ENCODE data around the gene FOXN1. TPM values are rescaled to one million over a fixed set of nuclear protein-coding genes. Genes with fewer than 3 reads are reported as not detected.
A peak's percentile ranks its signal among the peaks of the same experiment; 100 is the strongest.

FOXN1 gene
- total RNA-seq, 2 donors from 2014 or later, result not detected

GRCh38 chr17:28547096-28547622 is 41.0 kb downstream of the FOXN1 start:
- H3K36me3 ChIP-seq (ENCODE audit: control insufficient read depth, insufficient read depth, low read length), result no peaks in the 10 kb centered on the region
- Mint-ChIP-seq H3K4me3 (no peak overlapping the region), H3K27ac (no peak overlapping the region), H3K4me1 (peaks cover 25% of the 10 kb centered on the region), H3K9me3 (no peaks in the 10 kb centered on the region), H3K36me3 (ENCODE audit: low read depth) (peaks cover 6% of the 10 kb centered on the region), H3K27me3 (ENCODE audit: insufficient read depth) (no peaks in the 10 kb centered on the region)
- TF ChIP-seq CTCF (conservative IDR thresholded peaks at IDR 0.05), result no peak
- no peaks in the 10 kb centered on the region for H3K9me3 ChIP-seq (ENCODE audit: control insufficient read depth, low read length)
- H3K27me3 ChIP-seq (ENCODE audit: control insufficient read depth, insufficient read depth, low read length, poor library complexity, severe bottlenecking), result no peaks in the 10 kb centered on the region
- H3K4me3 ChIP-seq (ENCODE audit: low read length), result no peak overlapping the region
- H3K9ac ChIP-seq (ENCODE audit: extremely low read depth, low read length, poor library complexity, severe bottlenecking), result no peak overlapping the region
- no peak overlapping the region for H3K27ac ChIP-seq (ENCODE audit: low read depth, low read length)
- peaks cover 4% of the 10 kb centered on the region for H3K4me1 ChIP-seq (ENCODE audit: control insufficient read depth, insufficient read depth, low read length)
- DNase-seq, result no peak
- WGBS, 2 experiments (ENCODE audit: insufficient coverage in 1 of 2, insufficient read length in 1 of 2), result 93 to 99% methylated on average over 10 to 14 of the region's 14 CpGs

GRCh38 chr17:28547623-28548416 is 41.7 kb downstream of the FOXN1 start:
- Mint-ChIP-seq H3K27ac (no peak overlapping the region), H3K27me3 (ENCODE audit: insufficient read depth) (no peaks in the 10 kb centered on the region), H3K4me3 (no peak overlapping the region), H3K36me3 (ENCODE audit: low read depth) (peaks cover 6% of the 10 kb centered on the region), H3K9me3 (no peaks in the 10 kb centered on the region), H3K4me1 (peaks cover 27% of the 10 kb centered on the region)
- Histone ChIP-seq H3K27ac (ENCODE audit: low read depth, low read length) (no peak overlapping the region), H3K9ac (ENCODE audit: extremely low read depth, low read length, poor library complexity, severe bottlenecking) (no peak overlapping the region), H3K4me3 (ENCODE audit: low read length) (no peak overlapping the region), H3K27me3 (ENCODE audit: control insufficient read depth, insufficient read depth, low read length, poor library complexity, severe bottlenecking) (no peaks in the 10 kb centered on the region), H3K9me3 (ENCODE audit: control insufficient read depth, low read length) (no peaks in the 10 kb centered on the region), H3K36me3 (ENCODE audit: control insufficient read depth, insufficient read depth, low read length) (no peaks in the 10 kb centered on the region), H3K4me1 (ENCODE audit: control insufficient read depth, insufficient read depth, low read length) (peaks cover 4% of the 10 kb centered on the region)
- 73 to 82% methylated on average over 17 to 26 of the region's 26 CpGs for WGBS, 2 experiments (ENCODE audit: insufficient coverage in 1 of 2, insufficient read length in 1 of 2)
- peak; percentile 99 for TF ChIP-seq CTCF (conservative IDR thresholded peaks at IDR 0.05)
- DNase-seq, result peak; percentile 98

- no peaks in the 10 kb centered on the region for H3K27me3 ChIP-seq (ENCODE audit: control insufficient read depth, insufficient read depth, low read length, poor library complexity, severe bottlenecking)
- Mint-ChIP-seq H3K4me1 (peaks cover 28% of the 10 kb centered on the region), H3K27ac (no peak overlapping the region), H3K36me3 (ENCODE audit: low read depth) (peaks cover 6% of the 10 kb centered on the region), H3K4me3 (no peak overlapping the region), H3K27me3 (ENCODE audit: insufficient read depth) (no peaks in the 10 kb centered on the region), H3K9me3 (no peaks in the 10 kb centered on the region)
- H3K9me3 ChIP-seq (ENCODE audit: control insufficient read depth, low read length), result no peaks in the 10 kb centered on the region
- peak; percentile 54 for DNase-seq
- WGBS, 2 experiments (ENCODE audit: insufficient coverage in 1 of 2, insufficient read length in 1 of 2), result 87 to 94% methylated on average over 3 to 6 of the region's 6 CpGs
- H3K9ac ChIP-seq (ENCODE audit: extremely low read depth, low read length, poor library complexity, severe bottlenecking), result no peak overlapping the region
- peaks cover 4% of the 10 kb centered on the region for H3K4me1 ChIP-seq (ENCODE audit: control insufficient read depth, insufficient read depth, low read length)
- no peak for TF ChIP-seq CTCF (conservative IDR thresholded peaks at IDR 0.05)
- peaks cover 3% of the 10 kb centered on the region for H3K36me3 ChIP-seq (ENCODE audit: control insufficient read depth, insufficient read depth, low read length)
- H3K27ac ChIP-seq (ENCODE audit: low read depth, low read length), result no peak overlapping the region
- H3K4me3 ChIP-seq (ENCODE audit: low read length), result no peak overlapping the region
Observed at GRCh38 chr17:28548417-28549130, 42.4 kb downstream of the FOXN1 start.
